Aorta (tissue), 5 donors: ENCODE measurements around the gene LCTL. TPM values are rescaled to one million over a fixed set of nuclear protein-coding genes. Genes with fewer than 3 reads are reported as not detected.
A peak's percentile ranks its signal among the peaks of the same experiment; 100 is the strongest.

Experiments
- ATAC-seq: fragments of 200-7000 bp; cut with Tn5 transposase; one replicate; pipeline ENCODE4 v1.9.1; 2022; ENCODE audit warnings: moderate library complexity; ENCODE audit not compliant: low FRiP score
- DNase-seq, 2 donors: peaks; one replicate each; pipeline ENCODE4 v3.0.0-alpha.2; 2020
- H3K27ac ChIP-seq, 2 donors: one replicate each; pipeline ENCODE4 v1.5.1; 2013; ENCODE audit warnings: low read length in 2 of 2, mild to moderate bottlenecking in 2 of 2, moderate library complexity in 2 of 2, control low read depth in 1 of 2, inconsistent platforms in 1 of 2, low read depth in 1 of 2
- H3K27me3 ChIP-seq, 2 donors: one replicate each; pipeline ENCODE4 v1.6.1; 2013; ENCODE audit warnings: control low read depth in 1 of 2, low read length in 1 of 2, mild to moderate bottlenecking in 1 of 2, moderate library complexity in 1 of 2; ENCODE audit not compliant: insufficient read depth in 2 of 2, control insufficient read depth in 1 of 2
- H3K36me3 ChIP-seq, 2 donors: one replicate each; pipeline ENCODE4 v1.6.1; 2013; ENCODE audit warnings: control low read depth in 1 of 2, low read length in 1 of 2, mild to moderate bottlenecking in 1 of 2; ENCODE audit not compliant: insufficient read depth in 2 of 2, control insufficient read depth in 1 of 2
- H3K4me1 ChIP-seq, 2 donors: one replicate each; pipeline ENCODE4 v1.6.1; 2013; ENCODE audit warnings: low read length in 2 of 2, control low read depth in 1 of 2, mild to moderate bottlenecking in 1 of 2, moderate library complexity in 1 of 2; ENCODE audit not compliant: insufficient read depth in 2 of 2, control insufficient read depth in 1 of 2
- H3K4me3 ChIP-seq, 2 donors: one replicate each; pipeline ENCODE4 v1.5.1; 2013; ENCODE audit warnings: low read length in 2 of 2, control low read depth in 1 of 2, mild to moderate bottlenecking in 1 of 2
- H3K9me3 ChIP-seq: one replicate; pipeline ENCODE4 v1.6.1; 2013; ENCODE audit warnings: mild to moderate bottlenecking, low read length; ENCODE audit not compliant: control insufficient read depth
- WGBS, 2 donors: extraction: QIAGEN DNeasy Blood & Tissue Kit; methylation state at CpG; one replicate each; pipeline ENCODE4 v1.1.7; 2013; 5-methylcytosine and 5-hydroxymethylcytosine counted together
- intact Hi-C, 2 donors: fragments of 100-400 bp; cut with DNase I; formaldehyde crosslinking; loops; one replicate each; pipeline versions ENCODE4 v1.14.2 to v1.15.0; 2022
- long read RNA-seq, 2 donors: library from polyadenylated mRNA; unstranded; transcript quantifications; one replicate each; pipeline ENCODE4 v2.0.0, GENCODE V29; 2020 to 2021
- polyA plus RNA-seq, 2 donors: library from polyadenylated mRNA; stranded (reverse); fragments of 200-250 nt; gene quantifications; one replicate each; pipeline ENCODE4 v1.2.3, GENCODE V29; 2013
- total RNA-seq, 2 donors: library from RNA; stranded (reverse); fragmentation: NEBNext Ultra II Directional; extraction: Animal tissue kit (Norgen Biotek cat#: 25700); gene quantifications; one replicate each; pipeline ENCODE4 v1.2.1, GENCODE V29; 2021
- donor health status: healthy with polysubstance abuse.
- donor health status: Bipolar disorder and iron deficiency.
- donor health status: DM: no; HTN: no; CAD: no.
- donor health status: DM: no; HTN: no; CAD: no.
- donor health status: DM: yes; HTN: yes; CAD: no.

LCTL gene
- total RNA-seq: not detected
- polyA plus RNA-seq: not detected
- long read RNA-seq, donor 1, partial matches to known transcripts: 0 of 1 reads
- long read RNA-seq, donor 1, other reads (novel, unspliced or antisense): 1 of 1 reads
- long read RNA-seq, donor 2: 0 reads

- H3K27ac ChIP-seq: no peak within 1 kb of the TSS
- H3K4me1 ChIP-seq: no peaks in the 10 kb centered on the region
- no peak for DNase-seq
- H3K27me3 ChIP-seq: no peaks in the 10 kb centered on the region
- H3K36me3 ChIP-seq: no peaks in the 10 kb centered on the region
- intact Hi-C loops: no loop called here
- 54 to 57% methylated on average over 13 to 14 of the region's 14 CpGs for WGBS, 2 donors
- no peak within 1 kb of the TSS for H3K4me3 ChIP-seq
- no peaks in the 10 kb centered on the region for H3K9me3 ChIP-seq
- no peak for ATAC-seq
These were observed at the start of gene LCTL for GRCh38 chr15:66565741-66566144. Gene LCTL (minus strand): TSS chr15:66565998. CDS start chr15:66565365, 633 bp downstream.

GRCh38 chr15:66614951-66615760 lies 49.4 kb upstream of the LCTL start:
- 80 to 82% methylated on average over 8 of the region's 8 CpGs for WGBS, 2 donors
- intact Hi-C loops: loop anchor here (5.0 kb wide), 2 partner anchors 157 to 237 kb away; no protein-coding TSS in a partner anchor
- Histone ChIP-seq H3K27me3 (no peaks in the 10 kb centered on the region), H3K4me3 (no peak overlapping the region), H3K4me1 (no peaks in the 10 kb centered on the region), H3K27ac (no peak overlapping the region), H3K9me3 (no peaks in the 10 kb centered on the region), H3K36me3 (no peaks in the 10 kb centered on the region)
- ATAC-seq (no peak), DNase-seq (no peak)

GRCh38 chr15:66614456-66614855 lies 48.7 kb upstream of the LCTL start:
- Histone ChIP-seq H3K27me3 (no peaks in the 10 kb centered on the region), H3K9me3 (no peaks in the 10 kb centered on the region), H3K4me3 (no peak overlapping the region), H3K4me1 (no peaks in the 10 kb centered on the region), H3K36me3 (no peaks in the 10 kb centered on the region), H3K27ac (no peak overlapping the region)
- no peak for DNase-seq
- 95% methylated on average over 5 of the region's 5 CpGs for WGBS, 2 donors
- ATAC-seq: no peak
- intact Hi-C loops: no loop called here

GRCh38 chr15:66613743-66614142 lies 47.9 kb upstream of the LCTL start:
- intact Hi-C loops: no loop called here
- Histone ChIP-seq H3K4me3 (no peak overlapping the region), H3K9me3 (no peaks in the 10 kb centered on the region), H3K36me3 (no peaks in the 10 kb centered on the region), H3K27ac (no peak overlapping the region), H3K4me1 (no peaks in the 10 kb centered on the region), H3K27me3 (no peaks in the 10 kb centered on the region)
- DNase-seq (no peak), ATAC-seq (no peak)
- WGBS, 2 donors: 91 to 100% methylated on average over 3 of the region's 3 CpGs

GRCh38 chr15:66611257-66612053 lies 45.7 kb upstream of the LCTL start:
- WGBS, 2 donors: 28 to 31% methylated on average over 13 of the region's 13 CpGs
- Histone ChIP-seq H3K4me3 (no peak overlapping the region), H3K27me3 (no peaks in the 10 kb centered on the region), H3K27ac (no peak overlapping the region), H3K4me1 (no peaks in the 10 kb centered on the region), H3K36me3 (no peaks in the 10 kb centered on the region), H3K9me3 (no peaks in the 10 kb centered on the region)
- peak; percentile 37 for ATAC-seq
- intact Hi-C loops: no loop called here
- DNase-seq: peak in 1 of 2 donors; percentile 47

GRCh38 chr15:66609876-66610275 lies 44.1 kb upstream of the LCTL start:
- Histone ChIP-seq H3K9me3 (no peaks in the 10 kb centered on the region), H3K27me3 (no peaks in the 10 kb centered on the region), H3K27ac (no peak overlapping the region), H3K4me1 (no peaks in the 10 kb centered on the region), H3K4me3 (no peak overlapping the region), H3K36me3 (no peaks in the 10 kb centered on the region)
- WGBS, 2 donors: 91% methylated on average over 5 of the region's 5 CpGs
- ATAC-seq (no peak), DNase-seq (peak; percentile 24 to 46)
- intact Hi-C loops: no loop called here

- H3K36me3 ChIP-seq: no peaks in the 10 kb centered on the region
- H3K4me3 ChIP-seq: no peak overlapping the region
- no peaks in the 10 kb centered on the region for H3K27me3 ChIP-seq
- DNase-seq: peak in 1 of 2 donors; percentile 24
- 94% methylated on average over 2 of the region's 2 CpGs for WGBS, 2 donors
- no peaks in the 10 kb centered on the region for H3K4me1 ChIP-seq
- no peaks in the 10 kb centered on the region for H3K9me3 ChIP-seq
- no peak overlapping the region for H3K27ac ChIP-seq
- ATAC-seq: no peak
- intact Hi-C loops: no loop called here
These were observed 43.1 kb upstream of the LCTL start for GRCh38 chr15:66608881-66609280.

GRCh38 chr15:66608159-66608558 lies 42.4 kb upstream of the LCTL start:
- Histone ChIP-seq H3K4me1 (no peaks in the 10 kb centered on the region), H3K9me3 (no peaks in the 10 kb centered on the region), H3K36me3 (no peaks in the 10 kb centered on the region), H3K27me3 (no peaks in the 10 kb centered on the region), H3K4me3 (no peak overlapping the region), H3K27ac (no peak overlapping the region)
- DNase-seq (no peak), ATAC-seq (no peak)
- 94 to 96% methylated on average over 3 of the region's 3 CpGs for WGBS, 2 donors
- intact Hi-C loops: no loop called here
